ENCODE measurements around the gene ATG101. TPM values are rescaled to one million over a fixed set of nuclear protein-coding genes. Genes with fewer than 3 reads are reported as not detected.

ATG101 gene, protein sequence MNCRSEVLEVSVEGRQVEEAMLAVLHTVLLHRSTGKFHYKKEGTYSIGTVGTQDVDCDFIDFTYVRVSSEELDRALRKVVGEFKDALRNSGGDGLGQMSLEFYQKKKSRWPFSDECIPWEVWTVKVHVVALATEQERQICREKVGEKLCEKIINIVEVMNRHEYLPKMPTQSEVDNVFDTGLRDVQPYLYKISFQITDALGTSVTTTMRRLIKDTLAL
- 70.0 and 71.8 TPM in 2 replicates for total RNA-seq

GRCh38 chr12:52069327-52070184 lies at the start of gene ATG101:
ATG101 (plus strand) TSS chr12:52069978; CDS start chr12:52073651, 3,673 bp downstream.
- peak within 1 kb of the TSS; percentile 80 for H3K4me3 ChIP-seq (ENCODE audit: low read depth, low read length)
- DNase-seq (ENCODE audit: low read depth): peak; percentile 97
- peak; percentile 62 for TF ChIP-seq CTCF (IDR thresholded peaks at IDR 0.05; ENCODE audit: insufficient read depth, low read depth, low read length)

DNA sequence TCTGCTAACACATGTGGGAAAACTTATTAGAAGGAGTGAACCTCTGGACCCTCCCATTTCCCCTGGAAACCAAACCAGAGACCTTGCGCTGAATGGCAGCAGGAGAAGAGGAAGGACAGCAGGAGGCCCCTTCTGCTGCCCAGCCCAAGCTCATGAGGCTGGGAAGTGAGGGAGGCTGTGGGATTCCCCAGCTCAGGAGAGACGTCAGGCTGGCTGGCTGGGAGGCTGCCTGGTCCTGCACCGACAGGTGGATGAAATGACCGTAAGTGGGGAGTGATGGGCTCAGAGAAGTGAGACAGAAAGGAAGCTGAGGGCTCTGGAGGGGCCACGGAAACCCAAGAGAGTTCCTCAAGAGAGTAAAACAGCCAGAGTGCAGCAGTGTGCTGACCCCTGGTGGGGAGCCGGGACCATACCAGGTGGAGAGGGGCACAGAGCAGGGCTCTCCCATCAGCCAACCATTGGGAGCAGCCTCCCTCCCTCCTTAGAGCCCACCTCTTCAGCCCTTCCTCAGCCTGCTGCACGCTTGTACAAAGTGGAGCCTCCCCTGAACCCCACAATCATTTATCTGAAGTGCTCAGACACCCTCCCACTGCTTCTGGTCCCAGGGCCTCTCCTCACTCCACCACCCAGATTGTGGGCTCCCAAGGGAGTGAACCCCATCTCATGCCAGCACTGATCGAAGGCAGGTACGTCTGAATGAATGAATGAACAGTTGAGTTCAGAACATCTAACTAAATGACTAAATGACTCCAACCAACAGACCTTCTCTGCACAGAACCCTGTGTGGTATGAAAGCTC lies 49.0 kb upstream of the ATG101 start:
- DNase-seq (ENCODE audit: low read depth): peak; percentile 58

GRCh38 chr12:52022841-52023181 lies 47.0 kb upstream of the ATG101 start:
- peak overlapping the region; percentile 63 for H3K4me3 ChIP-seq (ENCODE audit: low read depth, low read length)
- DNase-seq (ENCODE audit: low read depth): no peak
- no peak for TF ChIP-seq CTCF (IDR thresholded peaks at IDR 0.05; ENCODE audit: insufficient read depth, low read depth, low read length)

More for the DNA sequence above, 49.0 kb upstream of the ATG101 start:
- peak; percentile 90 for TF ChIP-seq CTCF (IDR thresholded peaks at IDR 0.05; ENCODE audit: insufficient read depth, low read depth, low read length)
- no peak overlapping the region for H3K4me3 ChIP-seq (ENCODE audit: low read depth, low read length)

- DNase-seq (ENCODE audit: low read depth): peak; percentile 69
- H3K4me3 ChIP-seq (ENCODE audit: low read depth, low read length): peak overlapping the region; percentile 63
- TF ChIP-seq CTCF (IDR thresholded peaks at IDR 0.05; ENCODE audit: insufficient read depth, low read depth, low read length): peak; percentile 95
Measured at GRCh38 chr12:52023182-52023975, 46.4 kb upstream of the ATG101 start.

DNA sequence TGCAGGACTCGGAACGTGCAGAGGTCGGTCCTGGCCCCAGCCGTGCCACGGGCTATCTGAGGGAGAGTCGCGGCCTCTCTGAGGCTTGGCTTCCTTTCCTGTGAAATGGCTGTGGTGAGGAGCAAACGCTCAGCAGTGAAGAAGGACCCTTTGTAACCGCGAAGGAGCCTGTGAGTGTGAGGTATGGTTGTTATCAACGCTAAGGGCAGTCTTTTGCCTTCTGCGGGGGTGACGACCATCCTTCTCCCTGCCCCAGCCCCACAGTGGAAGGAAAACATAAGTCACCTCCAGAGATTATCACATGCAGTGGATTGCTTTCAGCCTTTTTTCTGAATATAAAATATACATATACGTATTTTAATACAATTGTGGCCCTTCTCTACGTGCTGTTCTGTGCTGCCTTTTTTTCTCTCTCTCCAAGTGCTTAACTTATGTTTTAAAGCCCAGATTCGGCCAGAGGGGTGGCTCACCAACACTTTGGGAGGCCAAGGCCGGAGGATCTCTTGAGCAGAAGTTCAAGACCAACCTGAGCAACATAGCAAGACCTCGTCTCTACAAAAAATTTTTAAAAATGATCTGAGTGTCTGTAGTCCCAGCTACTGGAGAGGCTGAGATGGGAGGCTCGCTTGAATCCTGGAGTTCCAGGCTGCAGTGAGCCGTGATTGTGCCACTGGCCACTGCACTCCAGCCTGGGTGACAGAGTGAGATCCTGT lies 45.6 kb upstream of the ATG101 start:
- TF ChIP-seq CTCF (IDR thresholded peaks at IDR 0.05; ENCODE audit: insufficient read depth, low read depth, low read length): no peak
- H3K4me3 ChIP-seq (ENCODE audit: low read depth, low read length): peak overlapping the region; percentile 63
- DNase-seq (ENCODE audit: low read depth): no peak

Data from fibroblast of villous mesenchyme (primary cell).